Mononuclear cell (primary cell): ENCODE measurements around the gene SLC4A5. TPM values are rescaled to one million over a fixed set of nuclear protein-coding genes. Genes with fewer than 3 reads are reported as not detected.
"Not testable (repeated sequence)": the region's sequence is repeated elsewhere in the genome, so short reads cannot be mapped to it uniquely, and the experiment has no call there.

Source experiments
- H3K27me3 ChIP-seq: 2 replicates; pipeline ENCODE4 v1.6.0; 2011; ENCODE audit warnings: low read length, control low read depth; ENCODE audit not compliant: insufficient read depth
- H3K4me1 ChIP-seq: 2 replicates; pipeline ENCODE4 v1.5.1; 2011; ENCODE audit warnings: mild to moderate bottlenecking, low read length, control low read depth; ENCODE audit not compliant: insufficient read depth
- H3K4me3 ChIP-seq: 2 replicates; pipeline ENCODE4 v1.5.1; 2011; ENCODE audit warnings: mild to moderate bottlenecking, low read length, moderate library complexity
- H3K9me3 ChIP-seq: 2 replicates; pipeline ENCODE4 v1.5.1; 2011; ENCODE audit warnings: low read depth, mild to moderate bottlenecking, control low read depth, low read length
- total RNA-seq: library from RNA; depleted of rRNA; stranded (reverse); fragments of >200 nt; gene quantifications from one replicate; pipeline ENCODE4 v1.2.3, GENCODE V29; 2012

Gene SLC4A5
- total RNA-seq, 1 donor, result 6.7 TPM

DNA sequence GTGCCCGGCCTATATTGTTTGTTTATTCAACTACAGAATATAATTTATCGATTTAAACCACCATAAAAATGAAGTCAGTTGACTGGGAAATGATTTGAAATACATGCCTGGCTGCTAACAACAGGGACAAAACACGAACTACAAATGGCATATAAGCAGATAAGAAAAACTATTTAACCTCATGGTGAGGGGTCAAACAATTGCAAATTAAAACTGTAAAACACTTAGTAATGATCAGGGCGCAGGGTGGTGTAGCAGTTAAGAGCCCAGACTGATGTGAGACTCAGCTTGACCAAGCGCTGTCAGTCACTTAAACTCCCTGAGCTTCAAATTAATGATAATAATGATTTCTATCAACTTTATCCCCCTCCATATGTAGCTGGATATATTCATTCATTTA lies 138.1 kb downstream of the SLC4A5 start:
- H3K9me3 ChIP-seq, result no peaks in the 10 kb centered on the region
- peaks cover 45% of the 10 kb centered on the region for H3K4me1 ChIP-seq
- H3K27me3 ChIP-seq, result no peaks in the 10 kb centered on the region
- no peak overlapping the region for H3K4me3 ChIP-seq

GRCh38 chr2:74204436-74204835 lies 138.8 kb downstream of the SLC4A5 start:
- no peaks in the 10 kb centered on the region for H3K27me3 ChIP-seq
- H3K9me3 ChIP-seq, result no peaks in the 10 kb centered on the region
- H3K4me1 ChIP-seq, result peaks cover 52% of the 10 kb centered on the region
- no peak overlapping the region for H3K4me3 ChIP-seq

- H3K27me3 ChIP-seq, result no peaks in the 10 kb centered on the region
- no peak overlapping the region for H3K4me3 ChIP-seq
- no peaks in the 10 kb centered on the region for H3K9me3 ChIP-seq
- peaks cover 51% of the 10 kb centered on the region for H3K4me1 ChIP-seq
Observed at GRCh38 chr2:74201596-74201995, 141.6 kb downstream of the SLC4A5 start.

DNA sequence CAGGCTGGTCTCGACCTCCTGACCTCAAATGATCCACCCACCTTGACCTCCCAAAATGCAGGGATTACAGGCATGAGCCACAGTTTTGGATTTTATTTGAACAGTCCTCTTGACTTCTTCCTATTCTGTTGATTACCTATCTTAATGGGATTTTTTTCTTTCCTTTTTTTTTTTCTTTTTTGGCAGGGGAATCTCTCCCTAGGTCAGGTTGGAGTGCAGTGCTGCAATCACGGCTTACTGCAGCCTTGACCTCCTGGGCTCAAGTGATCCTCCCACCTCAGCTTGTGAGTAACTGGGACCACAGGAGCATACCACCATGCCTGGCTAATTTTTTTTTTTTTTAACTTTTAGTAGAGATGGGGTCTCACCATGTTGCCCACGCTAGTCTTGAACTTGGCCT lies 142.0 kb downstream of the SLC4A5 start:
- H3K4me1 ChIP-seq, result peaks cover 47% of the 10 kb centered on the region
- no peak overlapping the region for H3K4me3 ChIP-seq
- H3K27me3 ChIP-seq, result no peaks in the 10 kb centered on the region
- no peaks in the 10 kb centered on the region for H3K9me3 ChIP-seq

GRCh38 chr2:74199871-74200305 lies 143.3 kb downstream of the SLC4A5 start:
- no peaks in the 10 kb centered on the region for H3K27me3 ChIP-seq
- H3K4me3 ChIP-seq, result peak overlapping the region; percentile 53
- H3K4me1 ChIP-seq, result peaks cover 34% of the 10 kb centered on the region
- H3K9me3 ChIP-seq, result no peaks in the 10 kb centered on the region

GRCh38 chr2:74199275-74199701 lies 143.9 kb downstream of the SLC4A5 start:
- Histone ChIP-seq H3K27me3 (no peaks in the 10 kb centered on the region), H3K4me1 (peaks cover 32% of the 10 kb centered on the region), H3K9me3 (no peaks in the 10 kb centered on the region), H3K4me3 (peak overlapping the region; percentile 53)

DNA sequence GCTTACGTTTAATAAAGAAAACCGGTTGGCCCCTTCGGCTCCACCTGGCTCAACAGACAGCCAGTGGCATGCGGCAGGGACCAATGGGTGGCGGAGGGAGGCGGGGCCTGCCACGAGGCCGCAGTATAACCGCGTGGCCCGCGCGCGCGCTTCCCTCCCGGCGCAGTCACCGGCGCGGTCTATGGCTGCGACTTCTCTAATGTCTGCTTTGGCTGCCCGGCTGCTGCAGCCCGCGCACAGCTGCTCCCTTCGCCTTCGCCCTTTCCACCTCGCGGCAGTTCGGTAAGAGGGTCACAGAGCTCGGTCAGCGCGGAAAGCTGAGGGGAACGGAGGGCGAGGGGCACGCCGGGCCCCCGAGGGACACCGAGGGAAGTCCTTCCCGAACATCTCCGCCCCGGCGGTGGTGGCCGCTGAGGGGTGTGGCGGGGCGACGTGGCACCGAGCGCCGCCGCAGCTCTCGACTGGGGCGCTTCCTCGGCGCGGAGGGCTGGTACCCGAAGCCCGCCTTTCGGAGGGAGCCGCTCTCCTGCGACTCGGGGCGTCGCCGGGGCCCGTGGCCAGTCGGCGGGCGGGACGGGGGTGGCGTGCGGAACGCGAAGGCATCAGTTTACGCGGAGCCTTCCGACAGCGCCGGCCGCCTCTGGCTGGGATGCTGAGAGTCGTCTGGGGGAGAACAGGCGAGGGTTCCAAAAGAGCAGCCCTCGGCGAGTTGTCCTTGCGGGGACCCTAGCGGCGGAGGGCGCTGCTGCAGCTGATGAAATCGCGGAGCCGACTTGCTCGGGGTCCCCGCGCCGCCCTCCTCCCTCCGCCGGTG lies 144.5 kb downstream of the SLC4A5 start, which contains the start of gene MTHFD2:
TSS of gene MTHFD2 (plus strand) at position 155 of the 814 bp plus-strand sequence. CDS start at position 182, 27 bp downstream.
- no peaks in the 10 kb centered on the region for H3K27me3 ChIP-seq
- no peaks in the 10 kb centered on the region for H3K9me3 ChIP-seq
- H3K4me1 ChIP-seq, result peaks cover 32% of the 10 kb centered on the region
- H3K4me3 ChIP-seq, result peak within 1 kb of the TSS; percentile 53

DNA sequence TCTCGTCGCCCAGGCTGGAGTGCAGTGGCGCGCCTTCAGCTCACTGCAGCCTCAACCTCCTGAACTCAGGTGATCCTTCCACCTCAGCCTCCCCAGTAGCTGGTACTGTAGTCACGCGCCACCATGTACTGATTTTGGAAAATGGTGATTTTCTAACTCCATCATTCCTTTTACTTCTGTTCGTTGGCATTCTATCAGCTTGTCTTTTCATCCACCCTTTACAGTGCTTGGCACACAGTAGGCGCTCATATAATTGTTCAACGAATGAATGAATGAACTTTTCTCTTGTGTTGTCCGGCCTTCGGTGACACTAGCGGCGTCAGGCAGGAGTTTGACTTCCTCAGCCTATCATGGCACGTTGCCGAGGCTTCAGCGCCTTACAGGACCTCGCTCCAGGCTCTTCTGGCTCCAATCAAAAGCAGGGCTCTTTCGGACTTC lies 145.2 kb downstream of the SLC4A5 start:
- Histone ChIP-seq H3K4me3 (peak overlapping the region; percentile 53), H3K27me3 (no peaks in the 10 kb centered on the region), H3K9me3 (no peaks in the 10 kb centered on the region), H3K4me1 (peaks cover 32% of the 10 kb centered on the region)

GRCh38 chr2:74197049-74197448 lies 146.2 kb downstream of the SLC4A5 start:
- Histone ChIP-seq H3K9me3 (no peaks in the 10 kb centered on the region), H3K27me3 (no peaks in the 10 kb centered on the region), H3K4me1 (peaks cover 32% of the 10 kb centered on the region), H3K4me3 (no peak overlapping the region)

GRCh38 chr2:74194799-74195198 lies 148.4 kb downstream of the SLC4A5 start:
- peaks cover 13% of the 10 kb centered on the region for H3K4me1 ChIP-seq
- no peaks in the 10 kb centered on the region for H3K9me3 ChIP-seq
- no peak overlapping the region for H3K4me3 ChIP-seq
- H3K27me3 ChIP-seq, result no peaks in the 10 kb centered on the region

DNA sequence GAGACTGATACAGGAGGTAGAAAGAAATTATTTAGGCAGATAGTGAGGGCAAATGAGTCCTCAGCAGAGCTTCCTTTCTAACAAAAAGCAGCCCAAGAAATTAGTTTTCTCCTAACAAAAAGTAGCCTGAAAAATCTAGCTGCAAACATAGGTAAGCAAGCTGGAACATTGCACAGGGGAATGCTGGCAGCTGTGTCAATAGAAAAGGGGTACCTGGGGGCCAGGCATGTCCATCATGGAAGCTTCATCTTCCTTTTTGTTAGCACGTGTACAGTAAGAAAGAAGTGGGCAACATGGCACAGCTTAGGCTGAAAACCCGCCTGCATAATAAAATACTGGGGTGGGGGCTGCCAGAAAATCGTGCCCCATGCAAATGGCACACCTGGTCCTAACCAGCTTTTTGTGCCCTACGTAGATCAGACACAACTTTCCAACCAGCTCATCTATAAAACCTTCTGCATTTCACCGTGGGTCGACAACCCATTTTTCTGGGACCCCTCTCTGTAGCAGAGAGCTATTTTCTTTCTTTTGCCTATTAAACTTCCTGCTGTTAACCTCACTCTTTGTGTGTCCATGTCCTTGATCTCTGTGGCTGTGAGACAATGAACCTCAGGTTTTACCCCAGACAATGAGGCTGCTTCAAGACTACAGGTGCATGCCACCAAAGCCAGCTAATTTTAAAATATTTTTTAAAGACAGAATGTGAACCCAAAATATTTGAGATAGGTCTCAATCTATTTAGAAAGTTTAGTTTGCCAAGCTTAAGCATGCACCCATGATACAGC lies 151.4 kb downstream of the SLC4A5 start:
- H3K4me1 ChIP-seq, result peaks cover 4% of the 10 kb centered on the region
- H3K9me3 ChIP-seq, result no peaks in the 10 kb centered on the region
- H3K4me3 ChIP-seq, result no peak overlapping the region
- no peaks in the 10 kb centered on the region for H3K27me3 ChIP-seq

DNA sequence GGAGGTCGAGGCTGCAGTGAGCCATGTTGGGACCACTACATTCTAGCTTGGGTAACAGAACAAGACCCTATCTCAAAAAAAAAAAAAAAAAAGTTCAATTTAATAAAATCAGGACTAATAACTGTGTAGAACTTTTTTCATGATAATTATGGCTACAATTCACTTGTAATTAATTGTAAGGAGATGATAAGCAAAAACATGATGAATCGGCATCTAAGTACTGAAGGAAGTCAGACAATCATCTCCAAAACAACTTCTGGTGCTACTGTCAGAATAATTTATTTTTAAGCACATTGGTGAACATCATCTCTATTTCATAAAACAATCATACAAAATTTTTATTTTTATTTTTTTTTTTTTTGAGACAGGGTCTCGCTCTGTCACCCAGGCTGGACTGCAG lies 154.5 kb downstream of the SLC4A5 start:
- no peak overlapping the region for H3K4me3 ChIP-seq
- H3K9me3 ChIP-seq, result no peaks in the 10 kb centered on the region
- peaks cover 30% of the 10 kb centered on the region for H3K4me1 ChIP-seq
- H3K27me3 ChIP-seq, result no peaks in the 10 kb centered on the region

- no peaks in the 10 kb centered on the region for H3K9me3 ChIP-seq
Observed at GRCh38 chr2:74188018-74188601, 155.1 kb downstream of the SLC4A5 start.

GRCh38 chr2:74186706-74187105 lies 156.5 kb downstream of the SLC4A5 start:
- H3K4me1 ChIP-seq, result peaks cover 47% of the 10 kb centered on the region
- not testable (repeated sequence) for H3K9me3 ChIP-seq, H3K27me3 ChIP-seq, H3K4me3 ChIP-seq

More at GRCh38 chr2:74188018-74188601, 155.1 kb downstream of the SLC4A5 start:
- Histone ChIP-seq H3K4me3 (no peak overlapping the region), H3K27me3 (no peaks in the 10 kb centered on the region), H3K4me1 (peaks cover 36% of the 10 kb centered on the region)

DNA sequence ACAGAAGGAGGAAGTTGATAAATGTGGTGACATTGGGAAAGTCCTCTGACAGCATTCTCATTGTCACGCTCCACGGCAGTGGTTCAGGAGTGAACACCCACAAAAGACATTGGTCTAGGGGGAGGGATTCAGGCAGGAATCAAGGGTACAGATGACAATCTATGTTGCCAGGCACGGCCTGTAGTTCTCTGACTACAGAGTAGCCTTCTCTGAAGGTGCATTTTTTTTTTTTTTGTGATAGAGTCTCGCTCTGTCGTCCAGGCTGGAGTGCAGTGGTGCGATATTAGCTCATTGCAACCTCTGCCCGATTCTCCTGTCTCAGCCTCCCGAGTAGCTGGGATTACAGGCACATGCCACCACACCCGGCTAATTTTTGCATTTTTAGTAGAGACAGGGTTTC lies 157.2 kb downstream of the SLC4A5 start:
- Histone ChIP-seq H3K27me3 (no peaks in the 10 kb centered on the region), H3K4me1 (peaks cover 54% of the 10 kb centered on the region), H3K9me3 (no peaks in the 10 kb centered on the region), H3K4me3 (no peak overlapping the region)
